HG02763 (cell line): ENCODE data around the gene CCM2.

Experiments
- ATAC-seq: cut with Tn5 transposase; IDR thresholded peaks from one replicate; pipeline ENCODE4 v1.9.1; 2021; ENCODE audit warnings: mild to moderate bottlenecking, moderate library complexity; ENCODE audit not compliant: unreplicated experiment

Gene CCM2

GRCh38 chr7:45061352-45061751 is 61.4 kb downstream of the CCM2 start:
- no peak for ATAC-seq

GRCh38 chr7:45061806-45062425 is 61.9 kb downstream of the CCM2 start:
- ATAC-seq = no peak

- no peak for ATAC-seq
Observed at GRCh38 chr7:45064047-45064725, 64.2 kb downstream of the CCM2 start.

- no peak for ATAC-seq
Observed at GRCh38 chr7:45065031-45065995, 65.3 kb downstream of the CCM2 start.

GRCh38 chr7:45066409-45066808 is 66.4 kb downstream of the CCM2 start:
- no peak for ATAC-seq

- ATAC-seq = no peak
Observed at GRCh38 chr7:45067582-45067981, 67.6 kb downstream of the CCM2 start.

- no peak for ATAC-seq
Observed at GRCh38 chr7:45068236-45069023, 68.4 kb downstream of the CCM2 start.

GRCh38 chr7:45069444-45070253 is 69.6 kb downstream of the CCM2 start:
- ATAC-seq = no peak

GRCh38 chr7:45070254-45070642 is 70.2 kb downstream of the CCM2 start:
- no peak for ATAC-seq

GRCh38 chr7:45071528-45071927 is 71.5 kb downstream of the CCM2 start:
- ATAC-seq = no peak

GRCh38 chr7:45072131-45073030 is 72.4 kb downstream of the CCM2 start:
- ATAC-seq = no peak

GRCh38 chr7:45073031-45073785 is 73.2 kb downstream of the CCM2 start:
- no peak for ATAC-seq

GRCh38 chr7:45073786-45074527 is 74.0 kb downstream of the CCM2 start:
- no peak for ATAC-seq

GRCh38 chr7:45074528-45075354 is 74.7 kb downstream of the CCM2 start:
- ATAC-seq = no peak

- no peak for ATAC-seq
Observed at GRCh38 chr7:45075355-45075644, 75.3 kb downstream of the CCM2 start.

- ATAC-seq = no peak
Observed at GRCh38 chr7:45075871-45076796, 76.1 kb downstream of the CCM2 start.
